ENCODE measurements around the gene ESM1.

- TF ChIP-seq POLR2AphosphoS5 (IDR thresholded peaks at IDR 0.05): no peak
- TF ChIP-seq, protein P1, sequence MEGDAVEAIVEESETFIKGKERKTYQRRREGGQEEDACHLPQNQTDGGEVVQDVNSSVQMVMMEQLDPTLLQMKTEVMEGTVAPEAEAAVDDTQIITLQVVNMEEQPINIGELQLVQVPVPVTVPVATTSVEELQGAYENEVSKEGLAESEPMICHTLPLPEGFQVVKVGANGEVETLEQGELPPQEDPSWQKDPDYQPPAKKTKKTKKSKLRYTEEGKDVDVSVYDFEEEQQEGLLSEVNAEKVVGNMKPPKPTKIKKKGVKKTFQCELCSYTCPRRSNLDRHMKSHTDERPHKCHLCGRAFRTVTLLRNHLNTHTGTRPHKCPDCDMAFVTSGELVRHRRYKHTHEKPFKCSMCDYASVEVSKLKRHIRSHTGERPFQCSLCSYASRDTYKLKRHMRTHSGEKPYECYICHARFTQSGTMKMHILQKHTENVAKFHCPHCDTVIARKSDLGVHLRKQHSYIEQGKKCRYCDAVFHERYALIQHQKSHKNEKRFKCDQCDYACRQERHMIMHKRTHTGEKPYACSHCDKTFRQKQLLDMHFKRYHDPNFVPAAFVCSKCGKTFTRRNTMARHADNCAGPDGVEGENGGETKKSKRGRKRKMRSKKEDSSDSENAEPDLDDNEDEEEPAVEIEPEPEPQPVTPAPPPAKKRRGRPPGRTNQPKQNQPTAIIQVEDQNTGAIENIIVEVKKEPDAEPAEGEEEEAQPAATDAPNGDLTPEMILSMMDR (IDR thresholded peaks at IDR 0.05; ENCODE audit: poor library complexity, severe bottlenecking): no peak
Observed at GRCh38 chr5:54993318-54993717, 7.9 kb upstream of the ESM1 start.
